Esophagus squamous epithelium (tissue), 5 donors: Measurements from ENCODE around the gene SRRT. TPM values are rescaled to one million over a fixed set of nuclear protein-coding genes. Genes with fewer than 3 reads are reported as not detected.

Experiments
- DNase-seq: peaks from one replicate; lab custom pipeline; 2025; lab: John Stamatoyannopoulos, UW
- H3K27ac ChIP-seq, 4 donors: fragments of 200-600 bp; sonication (generic); one replicate each; pipeline ENCODE4 v1.5.1; 2016 to 2019; ENCODE audit warnings: mild to moderate bottlenecking in 1 of 4
- H3K27me3 ChIP-seq, 4 donors: fragments of 200-600 bp; sonication (generic); 1 replicate in 3 of 4; 2 replicates in 1 of 4; pipeline versions ENCODE4 v1.5.1 to v1.6.0; 2017 to 2021; ENCODE audit warnings: antibody characterized with exemption in 1 of 4
- H3K36me3 ChIP-seq, 3 donors: fragments of 200-600 bp; sonication (generic); one replicate each; pipeline ENCODE4 v1.5.1; 2016 to 2019
- H3K4me1 ChIP-seq, 3 donors: fragments of 200-600 bp; sonication (generic); one replicate each; pipeline ENCODE4 v1.5.1; 2017 to 2019
- H3K4me3 ChIP-seq, 4 donors: fragments of 200-600 bp; sonication (generic); 1 replicate in 3 of 4; 2 replicates in 1 of 4; pipeline ENCODE4 v1.5.1; 2016 to 2019; ENCODE audit warnings: mild to moderate bottlenecking in 2 of 4, moderate library complexity in 1 of 4
- H3K9me3 ChIP-seq, 3 donors: fragments of 200-600 bp; sonication (generic); one replicate each; pipeline ENCODE4 v1.5.1; 2016 to 2019
- CTCF ChIP-seq, 6 experiments: fragments of 450-650 bp in 4 of 6; fragments of 200-600 bp in 2 of 6; sonication (generic) in 2 of 6; IDR thresholded peaks; one replicate each; pipeline ENCODE4 v1.5.1; 2016 to 2019; ENCODE audit warnings: antibody characterized with exemption in 6 of 6, mild to moderate bottlenecking in 4 of 6, moderate library complexity in 4 of 6
- POLR2A ChIP-seq, 4 donors: fragments of 450-650 bp; IDR thresholded peaks; one replicate each; pipeline ENCODE4 v1.6.1; 2017; ENCODE audit warnings: antibody characterized with exemption in 4 of 4, mild to moderate bottlenecking in 4 of 4, moderate library complexity in 3 of 4
- WGBS, 2 donors: methylation state at CpG; one replicate each; pipeline ENCODE4 v1.1.5; 2018; 5-methylcytosine and 5-hydroxymethylcytosine counted together
- intact Hi-C: fragments of 100-400 bp; cut with DNase I; formaldehyde crosslinking; loops from one replicate; pipeline ENCODE4 v1.15.0; 2022
- total RNA-seq, 4 donors: library from RNA; depleted of rRNA; stranded (reverse); fragments of >200 nt; gene quantifications; one replicate each; pipeline ENCODE4 v1.1.0, GENCODE V29; 2016
- donor health status: DM: yes; HTN: yes; CAD: no.

The SRRT gene
- total RNA-seq, 4 donors from 2014 or later = 53.8 to 91.0 (median 68.4) TPM

- peaks cover 45 to 79% (median 73%) of the 10 kb centered on the region in 3 donors for H3K36me3 ChIP-seq
- TF ChIP-seq CTCF (IDR thresholded peaks at IDR 0.05) (no peak), POLR2A (IDR thresholded peaks at IDR 0.05) (no peak)
- H3K9me3 ChIP-seq = no peaks in the 10 kb centered on the region
- 64 to 82% methylated on average over 9 to 14 of the region's 22 CpGs for WGBS, 2 donors
- DNase-seq = no peak
- no peak overlapping the region for H3K4me3 ChIP-seq
- intact Hi-C loops = no loop called here
- H3K4me1 ChIP-seq = peaks cover 22 to 43% (median 23%) of the 10 kb centered on the region in 3 donors
- H3K27me3 ChIP-seq = no peaks in the 10 kb centered on the region
- peak overlapping the region in 1 of 4 donors; percentile 17 for H3K27ac ChIP-seq
Measured at GRCh38 chr7:100885440-100886141, 10.7 kb downstream of the SRRT start.

- intact Hi-C loops = no loop called here
- no peaks in the 10 kb centered on the region for H3K27me3 ChIP-seq
- peak overlapping the region in 3 of 4 donors; percentile 9 to 99 (median 50) for H3K27ac ChIP-seq
- H3K36me3 ChIP-seq = peaks cover 44 to 72% (median 70%) of the 10 kb centered on the region in 3 donors
- WGBS, 2 donors = 85 to 95% methylated on average over 5 to 12 of the region's 27 CpGs
- TF ChIP-seq CTCF (IDR thresholded peaks at IDR 0.05) (no peak), POLR2A (IDR thresholded peaks at IDR 0.05) (no peak)
- peaks cover 30 to 46% (median 30%) of the 10 kb centered on the region in 3 donors for H3K4me1 ChIP-seq
- no peak for DNase-seq
- H3K4me3 ChIP-seq = no peak overlapping the region
- H3K9me3 ChIP-seq = no peaks in the 10 kb centered on the region
Measured at GRCh38 chr7:100886142-100886935, 11.4 kb downstream of the SRRT start.

GRCh38 chr7:100886936-100887515, 12.1 kb downstream of the SRRT start:
- H3K4me1 ChIP-seq = peaks cover 31 to 53% (median 33%) of the 10 kb centered on the region in 3 donors
- whole genome bisulfite sequencing, 2 donors = 75 to 79% methylated on average over 18 to 24 of the region's 25 CpGs
- intact Hi-C loops = no loop called here
- TF ChIP-seq POLR2A (IDR thresholded peaks at IDR 0.05) (no peak), CTCF (IDR thresholded peaks at IDR 0.05) (no peak)
- no peak for DNase-seq
- H3K27me3 ChIP-seq = peaks cover 0 to under 1% (median 0%) of the 10 kb centered on the region in 4 donors
- H3K4me3 ChIP-seq = no peak overlapping the region
- peak overlapping the region; percentile 42 to 99 (median 63) for H3K27ac ChIP-seq
- H3K36me3 ChIP-seq = peaks cover 37 to 65% (median 63%) of the 10 kb centered on the region in 3 donors
- H3K9me3 ChIP-seq = no peaks in the 10 kb centered on the region

GRCh38 chr7:100887516-100888290, 12.8 kb downstream of the SRRT start:
- no peak for DNase-seq
- WGBS, 2 donors = 48 to 49% methylated on average over 16 to 17 of the region's 21 CpGs
- H3K36me3 ChIP-seq = peaks cover 34 to 58% (median 56%) of the 10 kb centered on the region in 3 donors
- TF ChIP-seq CTCF (IDR thresholded peaks at IDR 0.05) (no peak), POLR2A (IDR thresholded peaks at IDR 0.05) (no peak)
- intact Hi-C loops = no loop called here
- H3K27me3 ChIP-seq = peaks cover 0 to 6% (median 0%) of the 10 kb centered on the region in 4 donors
- no peaks in the 10 kb centered on the region for H3K9me3 ChIP-seq
- H3K4me1 ChIP-seq = peaks cover 31 to 53% (median 33%) of the 10 kb centered on the region in 3 donors
- H3K27ac ChIP-seq = peak overlapping the region; percentile 50 to 99 (median 87)
- H3K4me3 ChIP-seq = peak overlapping the region in 1 of 4 donors; percentile 76
